Cardiac muscle cell (in vitro differentiated cells and primary cell): ENCODE data around the gene CAMK2D. TPM values are rescaled to one million over a fixed set of nuclear protein-coding genes. Genes with fewer than 3 reads are reported as not detected.

Experiments
- DNase-seq, 2 donors: peaks; one replicate each; pipeline versions ENCODE4 v3.0.0 to v3.0.0-alpha.2; 2010 to 2017; ENCODE audit warnings: low read depth in 1 of 2, low spot score in 1 of 2
- H3K27ac ChIP-seq: fragments of 200-600 bp; sonication (generic); 2 replicates; pipeline ENCODE4 v1.5.1; 2016
- H3K27me3 ChIP-seq: fragments of 200-600 bp; sonication (generic); 2 replicates; pipeline ENCODE4 v1.6.0; 2016; ENCODE audit warnings: control low read depth
- H3K36me3 ChIP-seq: fragments of 200-600 bp; sonication (generic); 2 replicates; pipeline ENCODE4 v1.5.1; 2016; ENCODE audit warnings: control low read depth
- H3K4me1 ChIP-seq: fragments of 200-600 bp; sonication (generic); 2 replicates; pipeline ENCODE4 v1.8.1; 2017; ENCODE audit warnings: low read depth, mild to moderate bottlenecking, mixed run types
- H3K4me3 ChIP-seq: fragments of 200-600 bp; sonication (generic); 2 replicates; pipeline ENCODE4 v1.5.1; 2016; ENCODE audit warnings: mild to moderate bottlenecking
- H3K9me3 ChIP-seq: fragments of 200-600 bp; sonication (generic); 2 replicates; pipeline ENCODE4 v1.5.1; 2017; ENCODE audit warnings: low read depth, mild to moderate bottlenecking, control low read depth
- CTCF ChIP-seq: IDR thresholded peaks from 2 replicates; pipeline ENCODE4 v1.5.1; 2012; ENCODE audit warnings: low read depth, mild to moderate bottlenecking, low read length
- polyA plus RNA-seq: library from polyadenylated mRNA; unstranded; fragments of >200 nt; fragmentation: Nextera tagmentation; extraction: Ambion mirVana; gene quantifications from 2 replicates; pipeline ENCODE4 v1.2.1, GENCODE V29; 2016
- total RNA-seq: library from RNA; depleted of rRNA; stranded (reverse); fragments of >200 nt; gene quantifications from 2 replicates; pipeline ENCODE4 v1.2.3, GENCODE V29; 2016

Gene CAMK2D
- total and polyA plus RNA-seq, 2 experiments from 2014 or later, result 60.6 to 84.7 TPM

GRCh38 chr4:113537628-113538027 is 223.9 kb downstream of the CAMK2D start:
- H3K27me3 ChIP-seq, result no peaks in the 10 kb centered on the region
- no peaks in the 10 kb centered on the region for H3K9me3 ChIP-seq
- H3K4me3 ChIP-seq, result no peak overlapping the region
- peaks cover 10% of the 10 kb centered on the region for H3K4me1 ChIP-seq
- H3K36me3 ChIP-seq, result no peaks in the 10 kb centered on the region
- no peak for TF ChIP-seq CTCF
- H3K27ac ChIP-seq, result no peak overlapping the region
- DNase-seq, result no peak

- no peak for TF ChIP-seq CTCF
- Histone ChIP-seq H3K9me3 (no peaks in the 10 kb centered on the region), H3K27ac (no peak overlapping the region), H3K36me3 (no peaks in the 10 kb centered on the region), H3K27me3 (no peaks in the 10 kb centered on the region), H3K4me3 (no peak overlapping the region), H3K4me1 (peaks cover 10% of the 10 kb centered on the region)
- DNase-seq, result no peak
Observed at GRCh38 chr4:113537203-113537602, 224.3 kb downstream of the CAMK2D start.

DNA sequence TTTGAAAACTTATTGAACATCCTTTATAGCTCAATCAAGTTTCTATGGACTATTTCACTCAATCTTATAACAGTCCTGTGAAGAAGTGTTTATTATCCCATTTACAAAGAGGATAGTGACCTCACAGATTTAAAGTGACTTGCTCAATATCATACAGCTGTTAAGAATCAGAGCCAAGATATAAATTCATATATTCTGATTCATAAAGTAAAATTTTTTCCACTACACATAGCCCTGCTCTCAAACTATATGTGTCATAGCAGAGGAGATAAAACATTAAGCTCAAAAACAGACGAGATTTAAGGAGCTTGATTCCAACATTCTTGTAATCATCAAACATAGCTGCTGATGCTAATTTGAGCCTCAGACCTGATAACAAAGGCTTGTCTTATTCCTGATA is 226.8 kb downstream of the CAMK2D start:
- peak in 1 of 2 donors; percentile 75 for DNase-seq
- TF ChIP-seq CTCF, result no peak
- Histone ChIP-seq H3K27ac (no peak overlapping the region), H3K27me3 (no peaks in the 10 kb centered on the region), H3K9me3 (no peaks in the 10 kb centered on the region), H3K4me1 (no peaks in the 10 kb centered on the region), H3K36me3 (no peaks in the 10 kb centered on the region), H3K4me3 (no peak overlapping the region)

GRCh38 chr4:113531572-113531971 is 230.0 kb downstream of the CAMK2D start:
- Histone ChIP-seq H3K4me3 (no peak overlapping the region), H3K4me1 (no peaks in the 10 kb centered on the region), H3K27me3 (no peaks in the 10 kb centered on the region), H3K36me3 (no peaks in the 10 kb centered on the region), H3K27ac (no peak overlapping the region), H3K9me3 (no peaks in the 10 kb centered on the region)
- TF ChIP-seq CTCF, result no peak
- DNase-seq, result no peak

GRCh38 chr4:113528395-113528794 is 233.1 kb downstream of the CAMK2D start:
- Histone ChIP-seq H3K4me3 (no peak overlapping the region), H3K27me3 (no peaks in the 10 kb centered on the region), H3K27ac (no peak overlapping the region), H3K9me3 (no peaks in the 10 kb centered on the region), H3K36me3 (no peaks in the 10 kb centered on the region), H3K4me1 (no peaks in the 10 kb centered on the region)
- DNase-seq, result no peak
- no peak for TF ChIP-seq CTCF

DNA sequence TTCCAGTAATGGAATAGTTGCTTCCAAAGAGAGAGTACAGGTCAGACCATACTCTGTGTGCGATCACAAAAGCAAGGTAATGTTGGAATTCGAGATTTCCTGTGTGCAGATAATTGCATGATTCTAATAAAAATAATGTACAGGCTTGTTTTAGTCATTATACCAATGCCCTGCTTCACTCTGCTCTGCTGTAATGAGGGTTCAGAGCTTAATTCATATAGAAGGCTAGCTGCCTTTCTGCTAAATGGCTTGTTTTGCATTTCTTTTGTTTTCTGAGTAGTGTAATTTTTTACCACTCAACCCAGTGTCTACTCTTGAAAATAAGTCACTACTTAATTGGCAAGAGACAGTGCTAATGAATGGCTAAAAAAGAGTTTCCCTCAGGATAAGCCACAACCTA is 236.0 kb downstream of the CAMK2D start:
- Histone ChIP-seq H3K27ac (no peak overlapping the region), H3K4me3 (no peak overlapping the region), H3K27me3 (no peaks in the 10 kb centered on the region), H3K36me3 (no peaks in the 10 kb centered on the region), H3K9me3 (no peaks in the 10 kb centered on the region), H3K4me1 (no peaks in the 10 kb centered on the region)
- no peak for TF ChIP-seq CTCF
- DNase-seq, result no peak
